Liver (tissue), 9 donors: Measurements from ENCODE around the gene DIO3. TPM values are rescaled to one million over a fixed set of nuclear protein-coding genes. Genes with fewer than 3 reads are reported as not detected.

Experiments
- DNase-seq: peaks from one replicate; pipeline ENCODE4 v3.0.0-alpha.2; 2017; ENCODE audit warnings: low spot score
- H3K27ac ChIP-seq, 2 donors: one replicate each; pipeline ENCODE4 v1.7.0; 2013; ENCODE audit warnings: inconsistent platforms in 2 of 2, low read length in 2 of 2, control low read depth in 1 of 2, low read depth in 1 of 2, mild to moderate bottlenecking in 1 of 2
- H3K27me3 ChIP-seq, 4 donors: one replicate each; pipeline versions ENCODE4 v1.6.1 to v1.7.0; 2013; ENCODE audit warnings: low read length in 3 of 4, inconsistent platforms in 1 of 4, mild to moderate bottlenecking in 1 of 4, moderate library complexity in 1 of 4; ENCODE audit not compliant: control insufficient read depth in 4 of 4, insufficient read depth in 4 of 4
- H3K36me3 ChIP-seq, 4 donors: one replicate each; pipeline versions ENCODE4 v1.6.1 to v1.7.0; 2013; ENCODE audit warnings: low read length in 3 of 4, mild to moderate bottlenecking in 3 of 4, low read depth in 1 of 4, moderate library complexity in 1 of 4; ENCODE audit not compliant: control insufficient read depth in 4 of 4, insufficient read depth in 3 of 4
- H3K4me1 ChIP-seq, 4 donors: one replicate each; pipeline versions ENCODE4 v1.6.1 to v1.7.0; 2013; ENCODE audit warnings: low read length in 3 of 4, mild to moderate bottlenecking in 3 of 4, moderate library complexity in 1 of 4; ENCODE audit not compliant: control insufficient read depth in 4 of 4, insufficient read depth in 4 of 4
- H3K4me3 ChIP-seq, 3 donors: one replicate each; pipeline versions ENCODE4 v1.6.1 to v1.7.0; 2013; ENCODE audit warnings: low read length in 3 of 3, control low read depth in 1 of 3, low read depth in 1 of 3, mild to moderate bottlenecking in 1 of 3
- H3K9ac ChIP-seq, 2 donors: one replicate each; pipeline ENCODE4 v1.7.0; 2013; ENCODE audit warnings: low read length in 2 of 2, mild to moderate bottlenecking in 2 of 2, moderate library complexity in 2 of 2, control low read depth in 1 of 2, low read depth in 1 of 2
- H3K9me3 ChIP-seq, 4 donors: one replicate each; pipeline versions ENCODE4 v1.6.1 to v1.7.0; 2013; ENCODE audit warnings: low read length in 3 of 4; ENCODE audit not compliant: control insufficient read depth in 4 of 4
- EGR1 ChIP-seq, 2 donors: IDR thresholded peaks; 2 replicates each; pipeline ENCODE4 v1.6.1; 2016 to 2018; ENCODE audit warnings: antibody characterized with exemption in 2 of 2, low read depth in 2 of 2
- FOXA1 ChIP-seq: IDR thresholded peaks from 2 replicates; pipeline ENCODE4 v1.6.1; 2016; ENCODE audit warnings: antibody characterized with exemption
- FOXA2 ChIP-seq: IDR thresholded peaks from 2 replicates; pipeline ENCODE4 v1.6.1; 2016; ENCODE audit warnings: antibody characterized with exemption
- GABPA ChIP-seq, 2 donors: IDR thresholded peaks in 1 of 2; conservative IDR thresholded peaks in 1 of 2; 2 replicates each; pipeline ENCODE4 v1.6.1; 2016; ENCODE audit warnings: antibody characterized with exemption in 2 of 2, mild to moderate bottlenecking in 1 of 2, moderate library complexity in 1 of 2
- HNF4A ChIP-seq, 2 donors: conservative IDR thresholded peaks; 2 replicates each; pipeline ENCODE4 v1.6.1; 2016; ENCODE audit warnings: antibody characterized with exemption in 2 of 2, mild to moderate bottlenecking in 2 of 2
- HNF4G ChIP-seq: IDR thresholded peaks from 2 replicates; pipeline ENCODE4 v1.6.1; 2016; ENCODE audit warnings: antibody characterized with exemption
- JUND ChIP-seq, 2 donors: IDR thresholded peaks; 2 replicates each; pipeline ENCODE4 v1.6.1; 2016; ENCODE audit warnings: antibody characterized with exemption in 2 of 2
- NR2F2 ChIP-seq: IDR thresholded peaks from 2 replicates; pipeline ENCODE4 v1.6.1; 2016; ENCODE audit warnings: antibody characterized with exemption
- RAD21 ChIP-seq, 2 donors: IDR thresholded peaks; 2 replicates each; pipeline ENCODE4 v1.6.1; 2016; ENCODE audit warnings: antibody characterized with exemption in 2 of 2, mild to moderate bottlenecking in 2 of 2
- RXRA ChIP-seq, 2 donors: IDR thresholded peaks; 2 replicates each; pipeline ENCODE4 v1.6.1; 2017 to 2018; ENCODE audit warnings: antibody characterized with exemption in 2 of 2, mild to moderate bottlenecking in 1 of 2
- SP1 ChIP-seq: IDR thresholded peaks from 2 replicates; pipeline ENCODE4 v1.6.1; 2018; ENCODE audit warnings: antibody characterized with exemption, mild to moderate bottlenecking
- TAF1 ChIP-seq: conservative IDR thresholded peaks from 2 replicates; pipeline ENCODE4 v1.6.1; 2016; ENCODE audit warnings: antibody characterized with exemption, mild to moderate bottlenecking
- YY1 ChIP-seq: IDR thresholded peaks from 2 replicates; pipeline ENCODE4 v1.6.1; 2016; ENCODE audit warnings: antibody characterized with exemption, mild to moderate bottlenecking
- ZBTB33 ChIP-seq: IDR thresholded peaks from 2 replicates; pipeline ENCODE4 v1.6.1; 2016; ENCODE audit warnings: antibody characterized with exemption
- WGBS: extraction: QIAGEN DNeasy Blood & Tissue Kit; methylation state at CpG from one replicate; pipeline ENCODE4 v1.1.7; 2013; 5-methylcytosine and 5-hydroxymethylcytosine counted together
- polyA plus RNA-seq, 2 donors: library from polyadenylated mRNA; stranded (reverse) in 1 of 2; unstranded in 1 of 2; fragments of 200-250 nt in 1 of 2; fragments of >200 nt in 1 of 2; fragmentation: Nextera tagmentation in 1 of 2; extraction: Ambion mirVana in 1 of 2; gene quantifications; one replicate each; pipeline versions ENCODE4 v1.2.1 to v1.2.3, GENCODE V29; 2013 to 2015
- total RNA-seq, 2 donors: library from RNA; depleted of rRNA; stranded (reverse); fragments of >200 nt; gene quantifications; one replicate each; pipeline ENCODE4 v1.2.3, GENCODE V29; 2014
- TF ChIP-seq, protein P1 (sequence below): IDR thresholded peaks from 2 replicates; pipeline ENCODE4 v1.6.1; 2016; ENCODE audit warnings: antibody characterized with exemption
- TF ChIP-seq, protein P2 (sequence below): IDR thresholded peaks from 2 replicates; pipeline ENCODE4 v1.6.1; 2016; ENCODE audit warnings: antibody characterized with exemption
- TF ChIP-seq, protein P3 (sequence below): IDR thresholded peaks from 2 replicates; pipeline ENCODE4 v1.6.1; 2016; ENCODE audit warnings: antibody characterized with exemption, mild to moderate bottlenecking
- TF ChIP-seq, protein P4 (sequence below): fragments of 150-350 bp; IDR thresholded peaks from 2 replicates; pipeline ENCODE4 v1.5.1; 2017; ENCODE audit warnings: improper control_type of control experiment, low read depth, low read length; ENCODE audit not compliant: missing input control
- donor health status: healthy.
- donor health status: healthy.
- donor health status: healthy.
- donor health status: healthy.
- donor health status: healthy.

Gene DIO3
- total and polyA plus RNA-seq, 4 donors = 0.17 to 9.3 (median 0.51) TPM; not detected in 1

GRCh38 chr14:101538878-101539277, 22.4 kb upstream of the DIO3 start:
- 51% methylated on average over 5 of the region's 5 CpGs for WGBS

More at GRCh38 chr14:101538878-101539277, 22.4 kb upstream of the DIO3 start:
- H3K9ac ChIP-seq = no peak overlapping the region
- TF ChIP-seq SP1 (no peak), HNF4A (conservative IDR thresholded peaks at IDR 0.05) (no peak), EGR1 (IDR thresholded peaks at IDR 0.05; ENCODE audit: low read depth in 2 of 2) (no peak), NR2F2 (no peak), FOXA2 (no peak), ZBTB33 (no peak), YY1 (no peak), FOXA1 (no peak), JUND (IDR thresholded peaks at IDR 0.05) (no peak), GABPA (IDR thresholded peaks at IDR 0.05 in 1 of 2, conservative IDR thresholded peaks at IDR 0.05 in 1 of 2) (no peak), HNF4G (no peak), RXRA (IDR thresholded peaks at IDR 0.05) (no peak), RAD21 (IDR thresholded peaks at IDR 0.05) (no peak), TAF1 (no peak)
- TF ChIP-seq, protein P1, sequence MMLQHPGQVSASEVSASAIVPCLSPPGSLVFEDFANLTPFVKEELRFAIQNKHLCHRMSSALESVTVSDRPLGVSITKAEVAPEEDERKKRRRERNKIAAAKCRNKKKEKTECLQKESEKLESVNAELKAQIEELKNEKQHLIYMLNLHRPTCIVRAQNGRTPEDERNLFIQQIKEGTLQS = no peak
- TF ChIP-seq, protein P2, sequence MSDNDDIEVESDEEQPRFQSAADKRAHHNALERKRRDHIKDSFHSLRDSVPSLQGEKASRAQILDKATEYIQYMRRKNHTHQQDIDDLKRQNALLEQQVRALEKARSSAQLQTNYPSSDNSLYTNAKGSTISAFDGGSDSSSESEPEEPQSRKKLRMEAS = no peak
- TF ChIP-seq, protein P3, sequence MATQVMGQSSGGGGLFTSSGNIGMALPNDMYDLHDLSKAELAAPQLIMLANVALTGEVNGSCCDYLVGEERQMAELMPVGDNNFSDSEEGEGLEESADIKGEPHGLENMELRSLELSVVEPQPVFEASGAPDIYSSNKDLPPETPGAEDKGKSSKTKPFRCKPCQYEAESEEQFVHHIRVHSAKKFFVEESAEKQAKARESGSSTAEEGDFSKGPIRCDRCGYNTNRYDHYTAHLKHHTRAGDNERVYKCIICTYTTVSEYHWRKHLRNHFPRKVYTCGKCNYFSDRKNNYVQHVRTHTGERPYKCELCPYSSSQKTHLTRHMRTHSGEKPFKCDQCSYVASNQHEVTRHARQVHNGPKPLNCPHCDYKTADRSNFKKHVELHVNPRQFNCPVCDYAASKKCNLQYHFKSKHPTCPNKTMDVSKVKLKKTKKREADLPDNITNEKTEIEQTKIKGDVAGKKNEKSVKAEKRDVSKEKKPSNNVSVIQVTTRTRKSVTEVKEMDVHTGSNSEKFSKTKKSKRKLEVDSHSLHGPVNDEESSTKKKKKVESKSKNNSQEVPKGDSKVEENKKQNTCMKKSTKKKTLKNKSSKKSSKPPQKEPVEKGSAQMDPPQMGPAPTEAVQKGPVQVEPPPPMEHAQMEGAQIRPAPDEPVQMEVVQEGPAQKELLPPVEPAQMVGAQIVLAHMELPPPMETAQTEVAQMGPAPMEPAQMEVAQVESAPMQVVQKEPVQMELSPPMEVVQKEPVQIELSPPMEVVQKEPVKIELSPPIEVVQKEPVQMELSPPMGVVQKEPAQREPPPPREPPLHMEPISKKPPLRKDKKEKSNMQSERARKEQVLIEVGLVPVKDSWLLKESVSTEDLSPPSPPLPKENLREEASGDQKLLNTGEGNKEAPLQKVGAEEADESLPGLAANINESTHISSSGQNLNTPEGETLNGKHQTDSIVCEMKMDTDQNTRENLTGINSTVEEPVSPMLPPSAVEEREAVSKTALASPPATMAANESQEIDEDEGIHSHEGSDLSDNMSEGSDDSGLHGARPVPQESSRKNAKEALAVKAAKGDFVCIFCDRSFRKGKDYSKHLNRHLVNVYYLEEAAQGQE = no peak
- TF ChIP-seq, protein P4, sequence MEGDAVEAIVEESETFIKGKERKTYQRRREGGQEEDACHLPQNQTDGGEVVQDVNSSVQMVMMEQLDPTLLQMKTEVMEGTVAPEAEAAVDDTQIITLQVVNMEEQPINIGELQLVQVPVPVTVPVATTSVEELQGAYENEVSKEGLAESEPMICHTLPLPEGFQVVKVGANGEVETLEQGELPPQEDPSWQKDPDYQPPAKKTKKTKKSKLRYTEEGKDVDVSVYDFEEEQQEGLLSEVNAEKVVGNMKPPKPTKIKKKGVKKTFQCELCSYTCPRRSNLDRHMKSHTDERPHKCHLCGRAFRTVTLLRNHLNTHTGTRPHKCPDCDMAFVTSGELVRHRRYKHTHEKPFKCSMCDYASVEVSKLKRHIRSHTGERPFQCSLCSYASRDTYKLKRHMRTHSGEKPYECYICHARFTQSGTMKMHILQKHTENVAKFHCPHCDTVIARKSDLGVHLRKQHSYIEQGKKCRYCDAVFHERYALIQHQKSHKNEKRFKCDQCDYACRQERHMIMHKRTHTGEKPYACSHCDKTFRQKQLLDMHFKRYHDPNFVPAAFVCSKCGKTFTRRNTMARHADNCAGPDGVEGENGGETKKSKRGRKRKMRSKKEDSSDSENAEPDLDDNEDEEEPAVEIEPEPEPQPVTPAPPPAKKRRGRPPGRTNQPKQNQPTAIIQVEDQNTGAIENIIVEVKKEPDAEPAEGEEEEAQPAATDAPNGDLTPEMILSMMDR = no peak
- no peaks in the 10 kb centered on the region for H3K4me1 ChIP-seq
- no peak for DNase-seq
- H3K4me3 ChIP-seq = no peak overlapping the region
- H3K27me3 ChIP-seq = no peaks in the 10 kb centered on the region
- H3K36me3 ChIP-seq = no peaks in the 10 kb centered on the region
- H3K9me3 ChIP-seq = no peaks in the 10 kb centered on the region
- no peak overlapping the region for H3K27ac ChIP-seq
